PFSK-1 (cell line): Measurements from ENCODE around the gene DHX29.

Experiments used
- FOXP2 ChIP-seq: optimal IDR thresholded peaks from 2 replicates; pipeline ENCODE3; 2011; ENCODE audit warnings: borderline replicate concordance, control low read depth, inconsistent platforms; ENCODE audit not compliant: insufficient read depth; ENCODE audit errors: extremely low read length, extremely low read depth
- POLR2AphosphoS5 ChIP-seq: IDR thresholded peaks from 2 replicates; pipeline ENCODE4 v1.6.1; 2012; ENCODE audit warnings: low read depth, mild to moderate bottlenecking, control low read depth, low read length, moderate library complexity
- REST ChIP-seq, 2 experiments: IDR thresholded peaks; 2 replicates each; pipeline versions ENCODE4 v1.6.1 to v1.8.0; 2011 to 2012; ENCODE audit warnings: low read depth in 2 of 2, low read length in 2 of 2, control low read depth in 1 of 2, inconsistent platforms in 1 of 2, mild to moderate bottlenecking in 1 of 2, moderate library complexity in 1 of 2; ENCODE audit not compliant: insufficient read depth in 1 of 2
- SIN3A ChIP-seq: IDR thresholded peaks from 2 replicates; pipeline ENCODE4 v1.6.1; 2012; ENCODE audit warnings: mild to moderate bottlenecking, low read length, moderate library complexity, borderline replicate concordance; ENCODE audit not compliant: insufficient read depth
- TAF1 ChIP-seq: IDR thresholded peaks from 2 replicates; pipeline ENCODE4 v1.6.1; 2012; ENCODE audit warnings: low read length, control low read depth, borderline replicate concordance; ENCODE audit not compliant: insufficient read depth

Gene DHX29

GRCh38 chr5:55304584-55304983 is 2.9 kb downstream of the DHX29 start:
- no peak for TF ChIP-seq SIN3A

- TF ChIP-seq TAF1: no peak
- TF ChIP-seq SIN3A: no peak
- TF ChIP-seq FOXP2: no peak
- no peak for TF ChIP-seq POLR2AphosphoS5
- TF ChIP-seq REST (IDR thresholded peaks at IDR 0.05; ENCODE audit: insufficient read depth in 1 of 2, low read depth in 2 of 2, low read length in 2 of 2): no peak
These were observed 4.2 kb downstream of the DHX29 start for GRCh38 chr5:55303238-55303690.

GRCh38 chr5:55300890-55301289 is 6.6 kb downstream of the DHX29 start:
- TF ChIP-seq POLR2AphosphoS5: no peak
- TF ChIP-seq TAF1: no peak
- TF ChIP-seq SIN3A: no peak
- TF ChIP-seq REST (IDR thresholded peaks at IDR 0.05; ENCODE audit: insufficient read depth in 1 of 2, low read depth in 2 of 2, low read length in 2 of 2): no peak
- TF ChIP-seq FOXP2: no peak

- TF ChIP-seq POLR2AphosphoS5 (no peak), SIN3A (no peak), TAF1 (no peak), REST (IDR thresholded peaks at IDR 0.05; ENCODE audit: insufficient read depth in 1 of 2, low read depth in 2 of 2, low read length in 2 of 2) (no peak), FOXP2 (no peak)
These were observed 12.6 kb downstream of the DHX29 start for GRCh38 chr5:55294935-55295334.

GRCh38 chr5:55290991-55291390 is 16.5 kb downstream of the DHX29 start:
- no peak for TF ChIP-seq REST (IDR thresholded peaks at IDR 0.05; ENCODE audit: insufficient read depth in 1 of 2, low read depth in 2 of 2, low read length in 2 of 2)
- no peak for TF ChIP-seq SIN3A
- TF ChIP-seq POLR2AphosphoS5: no peak
- no peak for TF ChIP-seq TAF1
- TF ChIP-seq FOXP2: no peak

- no peak for TF ChIP-seq POLR2AphosphoS5
- TF ChIP-seq FOXP2: no peak
- no peak for TF ChIP-seq REST (IDR thresholded peaks at IDR 0.05; ENCODE audit: insufficient read depth in 1 of 2, low read depth in 2 of 2, low read length in 2 of 2)
- no peak for TF ChIP-seq SIN3A
- TF ChIP-seq TAF1: no peak
These were observed 17.7 kb downstream of the DHX29 start for GRCh38 chr5:55289808-55290207.
